H1 (cell line): Measurements from ENCODE around the gene UBE2L6. TPM values are rescaled to one million over a fixed set of nuclear protein-coding genes. Genes with fewer than 3 reads are reported as not detected.
A peak's percentile ranks its signal among the peaks of the same experiment; 100 is the strongest.

Source experiments
- CTCF ChIA-PET: fragments of 300-600 bp; sonication (Branson Sonifier 250); formaldehyde crosslinking; loops from one replicate; lab custom pipeline; 2021; ENCODE audit not compliant: partially characterized antibody; lab: Charles Lee
- POLR2A ChIA-PET: fragments of 300-600 bp; sonication (Branson Sonifier 250); formaldehyde crosslinking; loops from one replicate; lab custom pipeline; 2021; ENCODE audit warnings: inconsistent platforms; ENCODE audit not compliant: partially characterized antibody; lab: Charles Lee
- DNase-seq, 2 experiments: peaks; one replicate each; pipeline versions ENCODE4 v3.0.0 to v3.0.0-alpha.2; 2010 to 2022; ENCODE audit warnings: low spot score in 2 of 2, low read depth in 1 of 2, mixed read lengths in 1 of 2
- FAIRE-seq: peaks from 2 replicates; lab custom pipeline; 2011; peaks lifted over from hg19 to GRCh38; lab: Jason Lieb, UNC
- H2AFZ ChIP-seq: 2 replicates; pipeline ENCODE4 v1.8.1; 2012; ENCODE audit warnings: low read length, inconsistent platforms
- H2AK5ac ChIP-seq: 2 replicates; pipeline ENCODE4 v1.6.1; 2013; ENCODE audit warnings: low read depth, low read length
- H2BK120ac ChIP-seq: replicated peaks from 2 replicates; pipeline ENCODE3; 2013; ENCODE audit warnings: low read depth, low read length, inconsistent platforms
- H2BK12ac ChIP-seq: 2 replicates; pipeline ENCODE4 v1.6.1; 2013; ENCODE audit warnings: low read depth, low read length
- H2BK15ac ChIP-seq: 2 replicates; pipeline ENCODE4 v1.6.1; 2013; ENCODE audit warnings: low read length
- H2BK20ac ChIP-seq: 2 replicates; pipeline ENCODE4 v1.6.1; 2013; ENCODE audit warnings: low read length
- H2BK5ac ChIP-seq: 2 replicates; pipeline ENCODE4 v1.6.1; 2013; ENCODE audit warnings: low read depth, low read length
- H3K14ac ChIP-seq: 2 replicates; pipeline ENCODE4 v1.6.1; 2013; ENCODE audit warnings: inconsistent platforms; ENCODE audit not compliant: insufficient read length
- H3K18ac ChIP-seq: 2 replicates; pipeline ENCODE4 v1.6.1; 2013; ENCODE audit warnings: low read length; ENCODE audit errors: extremely low read depth
- H3K23ac ChIP-seq: 2 replicates; pipeline ENCODE4 v1.6.1; 2013; ENCODE audit warnings: inconsistent platforms; ENCODE audit not compliant: insufficient read length
- H3K23me2 ChIP-seq: 2 replicates; pipeline ENCODE4 v1.6.1; 2013; ENCODE audit warnings: low read depth, low read length
- H3K27ac ChIP-seq: 2 replicates; pipeline ENCODE4 v1.6.1; 2011; ENCODE audit warnings: low read depth, low read length, inconsistent platforms
- H3K27me3 ChIP-seq, 4 experiments: replicated peaks in 1 of 4; 1 replicate in 1 of 4; 2 replicates in 3 of 4; pipeline versions ENCODE4 v1.6.1 to v1.8.1; 2011 to 2013; ENCODE audit warnings: low read length in 3 of 4, mild to moderate bottlenecking in 3 of 4, inconsistent platforms in 2 of 4, mixed read lengths in 2 of 4, moderate library complexity in 1 of 4; ENCODE audit not compliant: control insufficient read depth in 3 of 4, insufficient read depth in 3 of 4; ENCODE audit errors: extremely low read depth in 1 of 4
- H3K36me3 ChIP-seq, 4 experiments: 2 replicates each; pipeline versions ENCODE4 v1.6.1 to v1.8.1; 2011 to 2013; ENCODE audit warnings: mild to moderate bottlenecking in 4 of 4, low read length in 3 of 4, moderate library complexity in 2 of 4, control low read depth in 1 of 4, inconsistent platforms in 1 of 4; ENCODE audit not compliant: insufficient read depth in 4 of 4, control insufficient read depth in 2 of 4
- H3K4ac ChIP-seq: replicated peaks from 2 replicates; pipeline ENCODE3; 2013; ENCODE audit warnings: low read length, low read depth, mixed read lengths, inconsistent platforms; ENCODE audit not compliant: insufficient read length
- H3K4me1 ChIP-seq, 4 experiments: replicated peaks in 1 of 4; 1 replicate in 1 of 4; 2 replicates in 3 of 4; pipeline versions ENCODE4 v1.6.1 to v1.8.1; 2011 to 2013; ENCODE audit warnings: low read length in 3 of 4, inconsistent platforms in 2 of 4, mixed read lengths in 1 of 4; ENCODE audit not compliant: insufficient read depth in 4 of 4, control insufficient read depth in 3 of 4
- H3K4me2 ChIP-seq, 2 experiments: 2 replicates each; pipeline versions ENCODE4 v1.6.1 to v1.8.1; 2011 to 2013; ENCODE audit warnings: low read depth in 2 of 2, low read length in 2 of 2, control low read depth in 1 of 2, inconsistent platforms in 1 of 2, mild to moderate bottlenecking in 1 of 2; ENCODE audit not compliant: insufficient read depth in 1 of 2
- H3K4me3 ChIP-seq, 4 experiments: fragments of 200-600, 300-600 bp in 1 of 4; sonication (generic), shearing (Covaris generic), sonication (Bioruptor Twin) in 1 of 4; 2 replicates each; pipeline versions ENCODE4 v1.5.1 to v1.8.1; 2011 to 2016; ENCODE audit warnings: low read length in 4 of 4, low read depth in 3 of 4, control low read depth in 2 of 4, inconsistent platforms in 2 of 4, mild to moderate bottlenecking in 2 of 4, mixed read lengths in 1 of 4, moderate library complexity in 1 of 4; ENCODE audit not compliant: insufficient read depth in 2 of 4; ENCODE audit errors: extremely low read depth in 1 of 4
- H3K56ac ChIP-seq: replicated peaks from 2 replicates; pipeline ENCODE3; 2013; ENCODE audit warnings: low read depth, mild to moderate bottlenecking, mixed read lengths, low read length, inconsistent platforms; ENCODE audit not compliant: insufficient read length
- H3K79me1 ChIP-seq: 2 replicates; pipeline ENCODE4 v1.6.1; 2013; ENCODE audit warnings: low read depth, low read length, control low read depth
- H3K79me2 ChIP-seq, 2 experiments: 2 replicates each; pipeline versions ENCODE4 v1.6.1 to v1.8.1; 2012 to 2013; ENCODE audit warnings: low read length in 2 of 2, mild to moderate bottlenecking in 2 of 2, inconsistent platforms in 1 of 2; ENCODE audit not compliant: insufficient read depth in 2 of 2, control insufficient read depth in 1 of 2
- H3K9ac ChIP-seq, 4 experiments: replicated peaks in 1 of 4; 1 replicate in 1 of 4; 2 replicates in 3 of 4; pipeline versions ENCODE4 v1.6.1 to v1.8.1; 2011 to 2013; ENCODE audit warnings: low read depth in 3 of 4, low read length in 3 of 4, control low read depth in 2 of 4, mild to moderate bottlenecking in 2 of 4, moderate library complexity in 2 of 4, inconsistent platforms in 1 of 4; ENCODE audit errors: extremely low read depth in 1 of 4
- H3K9me3 ChIP-seq, 2 experiments: 2 replicates each; pipeline versions ENCODE4 v1.6.1 to v1.8.1; 2012 to 2013; ENCODE audit warnings: mild to moderate bottlenecking in 2 of 2, moderate library complexity in 2 of 2, control low read depth in 1 of 2, inconsistent platforms in 1 of 2, low read depth in 1 of 2, low read length in 1 of 2, mixed read lengths in 1 of 2; ENCODE audit not compliant: insufficient read depth in 2 of 2
- H4K20me1 ChIP-seq, 2 experiments: replicated peaks in 1 of 2; 2 replicates each; pipeline versions ENCODE3 to v1.8.1; 2011 to 2013; ENCODE audit warnings: inconsistent platforms in 2 of 2, low read length in 2 of 2, mild to moderate bottlenecking in 1 of 2; ENCODE audit not compliant: insufficient read depth in 2 of 2, control insufficient read depth in 1 of 2
- H4K5ac ChIP-seq: 2 replicates; pipeline ENCODE4 v1.6.1; 2013; ENCODE audit warnings: low read length, low read depth, mixed read lengths, inconsistent platforms; ENCODE audit not compliant: insufficient read length
- H4K8ac ChIP-seq: 2 replicates; pipeline ENCODE4 v1.8.0; 2013; ENCODE audit warnings: mild to moderate bottlenecking, moderate library complexity, low read length, inconsistent platforms; ENCODE audit not compliant: insufficient read depth; ENCODE audit errors: extremely low read depth
- H4K91ac ChIP-seq: replicated peaks from 2 replicates; pipeline ENCODE3; 2013; ENCODE audit warnings: low read length, mixed read lengths, inconsistent platforms; ENCODE audit not compliant: insufficient read length
- ATF2 ChIP-seq: IDR thresholded peaks from 2 replicates; pipeline ENCODE4 v1.6.1; 2012; ENCODE audit warnings: low read length, inconsistent platforms
- CTCF ChIP-seq, 3 experiments: IDR thresholded peaks; 1 replicate in 2 of 3; 2 replicates in 1 of 3; pipeline versions ENCODE4 v1.5.1 to v1.6.1; 2011; ENCODE audit warnings: low read length in 3 of 3, mild to moderate bottlenecking in 3 of 3, inconsistent platforms in 2 of 3, low read depth in 1 of 3, moderate library complexity in 1 of 3; ENCODE audit not compliant: insufficient read depth in 1 of 3; ENCODE audit errors: control extremely low read depth in 1 of 3
- GABPA ChIP-seq: IDR thresholded peaks from 2 replicates; pipeline ENCODE4 v1.6.1; 2011; ENCODE audit warnings: mild to moderate bottlenecking, low read length, moderate library complexity, borderline replicate concordance; ENCODE audit not compliant: insufficient read depth
- MAX ChIP-seq: IDR thresholded peaks from 2 replicates; pipeline ENCODE4 v1.6.1; 2012; ENCODE audit warnings: inconsistent platforms
- RAD21 ChIP-seq, 2 experiments: IDR thresholded peaks in 1 of 2; conservative IDR thresholded peaks in 1 of 2; 2 replicates each; pipeline ENCODE4 v1.6.1; 2011; ENCODE audit warnings: low read depth in 2 of 2, low read length in 2 of 2, improper control_type of control experiment in 1 of 2, inconsistent platforms in 1 of 2, mild to moderate bottlenecking in 1 of 2, moderate library complexity in 1 of 2
- SP4 ChIP-seq: IDR thresholded peaks from 2 replicates; pipeline ENCODE4 v1.6.1; 2012; ENCODE audit warnings: low read length, inconsistent platforms
- WGBS, 2 experiments: shearing (Covaris generic) in 1 of 2; methylation state at CpG; one replicate each; pipeline versions ENCODE4 v1.1.6 to v1.1.7; 2013 to 2015; ENCODE audit warnings: low lambda C conversion rate in 2 of 2, mixed read lengths in 2 of 2, inconsistent platforms in 1 of 2, low coverage in 1 of 2, missing lambda C conversion rate in 1 of 2; ENCODE audit not compliant: insufficient replicate concordance in 2 of 2, insufficient coverage in 1 of 2, insufficient read length in 1 of 2; ENCODE audit errors: extremely low coverage in 1 of 2, missing lambda C conversion rate in 1 of 2; 5-methylcytosine and 5-hydroxymethylcytosine counted together
- polyA plus RNA-seq, 7 experiments: library from polyadenylated mRNA; depleted of rRNA in 3 of 7; stranded (reverse) in 5 of 7; unstranded in 2 of 7; fragments of >200 nt in 5 of 7; fragments of 200-250 nt in 2 of 7; gene quantifications; 1 replicate in 5 of 7; 2 replicates in 1 of 7; 4 replicates in 1 of 7; pipeline versions ENCODE4 v1.2.1 to v1.2.3, GENCODE V29; 2011 to 2013; ENCODE audit warnings: missing spikeins in 2 of 7, mixed read lengths in 2 of 7
- total RNA-seq: library from RNA; stranded (reverse); fragmentation: NEBNext Ultra II Directional; extraction: Animal tissue kit (Norgen Biotek cat#: 25700); gene quantifications from 2 replicates; pipeline ENCODE4 v1.2.1, GENCODE V29; 2021

The UBE2L6 gene
- total and polyA plus RNA-seq, 2 of the 8 experiments (the other 6 are each of a cell fraction or from before 2014, with no cell fraction given): 67.8 to 89.2 TPM

- H3K56ac ChIP-seq: no peak overlapping the region
- no peak overlapping the region for H2BK20ac ChIP-seq
- H3K4ac ChIP-seq: no peak overlapping the region
- DNase-seq: no peak
- no peak overlapping the region for H3K4me2 ChIP-seq
- 67% methylated on average over 5 of the region's 5 CpGs; no CpG with 5 or more reads in 1 of the 2 experiments for WGBS, 2 experiments
- H2BK15ac ChIP-seq: no peak overlapping the region
- H3K9ac ChIP-seq: no peak overlapping the region
- no peaks in the 10 kb centered on the region for H3K79me1 ChIP-seq
- H2AFZ ChIP-seq: no peak overlapping the region
- H3K9me3 ChIP-seq: no peaks in the 10 kb centered on the region
- no peak for FAIRE-seq
- H4K20me1 ChIP-seq: peaks cover 0 to 1% of the 10 kb centered on the region in 2 experiments
- ChIA-PET CTCF (interaction anchor here (0.7 to 5.5 kb wide), 18 partner anchors 11 to 207 kb away, joined by 3 to 34 read pairs (median 5); partner anchors contain the start of gene UBE2L6), POLR2A (interaction anchor here (0.5 to 7.2 kb wide), 11 partner anchors 16 to 131 kb away, joined by 3 to 47 read pairs (median 4); no protein-coding TSS in a partner anchor)
- H3K79me2 ChIP-seq: no peaks in the 10 kb centered on the region
- H3K23ac ChIP-seq: no peak overlapping the region
- H3K23me2 ChIP-seq: no peaks in the 10 kb centered on the region; the same call in 1 of the 2 replicates
- no peak overlapping the region for H3K14ac ChIP-seq
- H3K4me3 ChIP-seq: no peak overlapping the region
- no peak overlapping the region for H2BK5ac ChIP-seq
- H4K5ac ChIP-seq: no peak overlapping the region
- no peak overlapping the region for H2BK12ac ChIP-seq
- H3K18ac ChIP-seq: no peak overlapping the region
- H3K36me3 ChIP-seq: peaks cover 2 to 24% (median 10%) of the 10 kb centered on the region in 4 experiments; a peak in 5 of 8 replicates
- H3K4me1 ChIP-seq: peaks cover 0 to 15% (median 11%) of the 10 kb centered on the region in 4 experiments; a peak in 6 of 7 replicates
- no peaks in the 10 kb centered on the region; a peak in 2 of 7 replicates for H3K27me3 ChIP-seq
- no peak overlapping the region for H4K91ac ChIP-seq
- no peak overlapping the region for H2BK120ac ChIP-seq
- H3K27ac ChIP-seq: no peak overlapping the region
- H2AK5ac ChIP-seq: no peak overlapping the region
- no peak overlapping the region for H4K8ac ChIP-seq
- TF ChIP-seq MAX (no peak), SP4 (no peak), GABPA (no peak), ATF2 (no peak), CTCF (IDR thresholded peaks at IDR 0.05; ENCODE audit: control extremely low read depth in 1 of 3, insufficient read depth in 1 of 3, low read depth in 1 of 3, low read length in 3 of 3) (peak in 2 of 3 experiments; percentile 19 to 21; a peak in 2 of 4 replicates), RAD21 (IDR thresholded peaks at IDR 0.05 in 1 of 2, conservative IDR thresholded peaks at IDR 0.05 in 1 of 2; ENCODE audit: low read depth in 2 of 2, low read length in 2 of 2) (peak; percentile 1 to 17; a peak in 1 of 4 replicates)
These were observed 20.5 kb downstream of the UBE2L6 start for GRCh38 chr11:57546869-57547475.
